KG1 (cell line): Measurements from ENCODE around the gene IL4.

Experiments
- DNase-seq: peaks from one replicate; lab custom pipeline; 2025; lab: John Stamatoyannopoulos, UW

IL4 gene

GRCh38 chr5:132695956-132696355 is 22.2 kb downstream of the IL4 start:
- no peak for DNase-seq

- DNase-seq = no peak
Measured at GRCh38 chr5:132704875-132705274, 31.1 kb downstream of the IL4 start.

- DNase-seq = no peak
Measured at GRCh38 chr5:132708645-132709044, 34.9 kb downstream of the IL4 start.

- DNase-seq = no peak
Measured at GRCh38 chr5:132714456-132715307, 40.9 kb downstream of the IL4 start.

GRCh38 chr5:132718544-132719312 is 44.9 kb downstream of the IL4 start:
- no peak for DNase-seq

GRCh38 chr5:132725745-132726144 is 52.0 kb downstream of the IL4 start:
- no peak for DNase-seq

GRCh38 chr5:132729896-132730295 is 56.1 kb downstream of the IL4 start:
- DNase-seq = no peak
